Measurements from ENCODE around the gene CDC42EP1. TPM values are rescaled to one million over a fixed set of nuclear protein-coding genes. Genes with fewer than 3 reads are reported as not detected.

The CDC42EP1 gene
- polyA plus RNA-seq, 1 of the 3 experiments (the other 2 are of a cell fraction): 24.9 TPM

- no peak for DNase-seq
- Histone ChIP-seq H3K79me2 (ENCODE audit: insufficient read depth) (peaks cover 10% of the 10 kb centered on the region), H2AFZ (ENCODE audit: low read depth) (no peak overlapping the region), H4K20me1 (ENCODE audit: insufficient read depth) (no peaks in the 10 kb centered on the region), H3K27ac (ENCODE audit: low read depth in 2 of 2, low read length in 1 of 2) (no peak overlapping the region), H3K4me3 (ENCODE audit: low read depth in 2 of 2, low read length in 1 of 2) (no peak overlapping the region), H3K9ac (no peak overlapping the region), H3K9me2 (no peaks in the 10 kb centered on the region), H3F3A (replicated peaks; ENCODE audit: insufficient read depth) (no peaks in the 10 kb centered on the region), H3K4me2 (no peak overlapping the region), H3K27me3 (ENCODE audit: insufficient read depth) (no peaks in the 10 kb centered on the region), H3K9me3 (no peaks in the 10 kb centered on the region), H3K4me1 (ENCODE audit: control insufficient read depth in 1 of 2, insufficient read depth in 2 of 2, low read depth in 1 of 2, low read length in 1 of 2) (peaks cover 0 to 2% of the 10 kb centered on the region in 2 experiments; a peak in 1 of 4 replicates), H3K36me3 (replicated peaks in 1 of 2; ENCODE audit: control insufficient read depth in 1 of 2, insufficient read depth in 2 of 2, low read length in 1 of 2) (peaks cover 0 to 30% of the 10 kb centered on the region in 2 experiments)
- TF ChIP-seq ZBTB33 (IDR thresholded peaks at IDR 0.05; ENCODE audit: borderline replicate concordance, low read depth) (no peak), JUND (IDR thresholded peaks at IDR 0.05) (no peak), NRF1 (IDR thresholded peaks at IDR 0.05; ENCODE audit: low read depth, low read length) (no peak), CHD2 (IDR thresholded peaks at IDR 0.05; ENCODE audit: low read length, partially characterized antibody) (no peak), TCF12 (IDR thresholded peaks at IDR 0.05) (no peak), FOSL2 (IDR thresholded peaks at IDR 0.05; ENCODE audit: borderline replicate concordance, low read depth) (no peak), SMC3 (IDR thresholded peaks at IDR 0.05; ENCODE audit: low read depth, low read length) (no peak), USF1 (IDR thresholded peaks at IDR 0.05; ENCODE audit: borderline replicate concordance, low read depth) (no peak), TEAD4 (IDR thresholded peaks at IDR 0.05; ENCODE audit: borderline replicate concordance, insufficient read depth) (no peak), IRF3 (IDR thresholded peaks at IDR 0.05; ENCODE audit: low read depth, low read length) (no peak), EP300 (IDR thresholded peaks at IDR 0.05; ENCODE audit: borderline replicate concordance in 1 of 2, low read depth in 1 of 2, low read length in 1 of 2) (no peak), MEF2A (IDR thresholded peaks at IDR 0.05; ENCODE audit: borderline replicate concordance, low read depth) (no peak), USF2 (IDR thresholded peaks at IDR 0.05; ENCODE audit: borderline replicate concordance, low read depth, low read length) (no peak), TAF1 (IDR thresholded peaks at IDR 0.05; ENCODE audit: borderline replicate concordance, low read depth, low read length) (no peak), ELF1 (IDR thresholded peaks at IDR 0.05) (no peak), FOXM1 (IDR thresholded peaks at IDR 0.05; ENCODE audit: low read depth) (no peak), YY1 (IDR thresholded peaks at IDR 0.05; ENCODE audit: low read depth) (no peak), MXI1 (IDR thresholded peaks at IDR 0.05; ENCODE audit: low read depth, low read length) (no peak), FOXJ3 (CRISPR knock-in tag; IDR thresholded peaks at IDR 0.05) (no peak), POLR2AphosphoS5 (IDR thresholded peaks at IDR 0.05; ENCODE audit: low read depth, low read length) (no peak)
- WGBS (ENCODE audit: low lambda C conversion rate): 95% methylated on average over 20 of the region's 27 CpGs
- ChIA-PET CTCF (interaction anchor here (1.0 to 34.3 kb wide), 6 partner anchors 9 to 53 kb away, joined by 3 to 898 read pairs (median 6); partner anchors contain the start of genes LGALS1, NOL12 and PDXP), POLR2A (interaction anchor here (1.3 kb wide), 1 partner anchor 8 kb away, joined by 3 read pairs; no protein-coding TSS in a partner anchor)
Measured at GRCh38 chr22:37616201-37617083, 56.2 kb downstream of the CDC42EP1 start.

Data from SK-N-SH (cell line).